NCI-H524 treated with DMSO at 0.1 percent for 48 hours (cell line): ENCODE data around the gene GMPR.
A peak's percentile ranks its signal among the peaks of the same experiment; 100 is the strongest.
"Not testable (repeated sequence)": the region's sequence is repeated elsewhere in the genome, so short reads cannot be mapped to it uniquely, and the experiment has no call there.

ENCODE experiments used
- DNase-seq: peaks from one replicate; lab custom pipeline; 2025; lab: John Stamatoyannopoulos, UW

The GMPR gene

GRCh38 chr6:16248271-16248853 is 10.0 kb downstream of the GMPR start:
- no peak for DNase-seq

- DNase-seq, result no peak
These were observed 11.6 kb downstream of the GMPR start for GRCh38 chr6:16249971-16250370.

GRCh38 chr6:16251706-16252105 is 13.3 kb downstream of the GMPR start:
- DNase-seq, result no peak

- DNase-seq, result no peak
These were observed 14.4 kb downstream of the GMPR start for GRCh38 chr6:16252686-16253299.

- DNase-seq, result no peak
These were observed 15.2 kb downstream of the GMPR start for GRCh38 chr6:16253399-16254144.

GRCh38 chr6:16254535-16254934 is 16.1 kb downstream of the GMPR start:
- no peak for DNase-seq

- DNase-seq, result peak; percentile 47
These were observed 18.4 kb downstream of the GMPR start for GRCh38 chr6:16256781-16257180.

- no peak for DNase-seq
These were observed 19.8 kb downstream of the GMPR start for GRCh38 chr6:16257999-16258708.

- DNase-seq, result no peak
These were observed 20.3 kb downstream of the GMPR start for GRCh38 chr6:16258709-16259075.

- DNase-seq, result not testable (repeated sequence)
These were observed 21.2 kb downstream of the GMPR start for GRCh38 chr6:16259604-16260003.

- DNase-seq, result not testable (repeated sequence)
These were observed 22.2 kb downstream of the GMPR start for GRCh38 chr6:16260602-16261001.

GRCh38 chr6:16262773-16263172 is 24.4 kb downstream of the GMPR start:
- DNase-seq, result not testable (repeated sequence)

- not testable (repeated sequence) for DNase-seq
These were observed 25.2 kb downstream of the GMPR start for GRCh38 chr6:16263464-16264099.

GRCh38 chr6:16264785-16265184 is 26.4 kb downstream of the GMPR start:
- DNase-seq, result no peak

- DNase-seq, result no peak
These were observed 27.3 kb downstream of the GMPR start for GRCh38 chr6:16265351-16266341.

GRCh38 chr6:16267428-16268263 is 29.3 kb downstream of the GMPR start:
- no peak for DNase-seq

GRCh38 chr6:16269442-16270070 is 31.2 kb downstream of the GMPR start:
- not testable (repeated sequence) for DNase-seq

- no peak for DNase-seq
These were observed 31.9 kb downstream of the GMPR start for GRCh38 chr6:16270178-16270794.

- DNase-seq, result no peak
These were observed 33.0 kb downstream of the GMPR start for GRCh38 chr6:16271428-16271827.
